ENCODE measurements around the gene RIMBP2. TPM values are rescaled to one million over a fixed set of nuclear protein-coding genes. Genes with fewer than 3 reads are reported as not detected.

RIMBP2 gene
- total RNA-seq, 4 donors from 2014 or later: not detected

GRCh38 chr12:130620756-130621155, 95.3 kb downstream of the RIMBP2 start:
- TF ChIP-seq, protein P1, sequence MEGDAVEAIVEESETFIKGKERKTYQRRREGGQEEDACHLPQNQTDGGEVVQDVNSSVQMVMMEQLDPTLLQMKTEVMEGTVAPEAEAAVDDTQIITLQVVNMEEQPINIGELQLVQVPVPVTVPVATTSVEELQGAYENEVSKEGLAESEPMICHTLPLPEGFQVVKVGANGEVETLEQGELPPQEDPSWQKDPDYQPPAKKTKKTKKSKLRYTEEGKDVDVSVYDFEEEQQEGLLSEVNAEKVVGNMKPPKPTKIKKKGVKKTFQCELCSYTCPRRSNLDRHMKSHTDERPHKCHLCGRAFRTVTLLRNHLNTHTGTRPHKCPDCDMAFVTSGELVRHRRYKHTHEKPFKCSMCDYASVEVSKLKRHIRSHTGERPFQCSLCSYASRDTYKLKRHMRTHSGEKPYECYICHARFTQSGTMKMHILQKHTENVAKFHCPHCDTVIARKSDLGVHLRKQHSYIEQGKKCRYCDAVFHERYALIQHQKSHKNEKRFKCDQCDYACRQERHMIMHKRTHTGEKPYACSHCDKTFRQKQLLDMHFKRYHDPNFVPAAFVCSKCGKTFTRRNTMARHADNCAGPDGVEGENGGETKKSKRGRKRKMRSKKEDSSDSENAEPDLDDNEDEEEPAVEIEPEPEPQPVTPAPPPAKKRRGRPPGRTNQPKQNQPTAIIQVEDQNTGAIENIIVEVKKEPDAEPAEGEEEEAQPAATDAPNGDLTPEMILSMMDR (IDR thresholded peaks at IDR 0.05; ENCODE audit: low read depth): no peak

- TF ChIP-seq, protein P1 (IDR thresholded peaks at IDR 0.05; ENCODE audit: low read depth): no peak
These were observed 95.8 kb downstream of the RIMBP2 start for GRCh38 chr12:130620281-130620680.

DNA sequence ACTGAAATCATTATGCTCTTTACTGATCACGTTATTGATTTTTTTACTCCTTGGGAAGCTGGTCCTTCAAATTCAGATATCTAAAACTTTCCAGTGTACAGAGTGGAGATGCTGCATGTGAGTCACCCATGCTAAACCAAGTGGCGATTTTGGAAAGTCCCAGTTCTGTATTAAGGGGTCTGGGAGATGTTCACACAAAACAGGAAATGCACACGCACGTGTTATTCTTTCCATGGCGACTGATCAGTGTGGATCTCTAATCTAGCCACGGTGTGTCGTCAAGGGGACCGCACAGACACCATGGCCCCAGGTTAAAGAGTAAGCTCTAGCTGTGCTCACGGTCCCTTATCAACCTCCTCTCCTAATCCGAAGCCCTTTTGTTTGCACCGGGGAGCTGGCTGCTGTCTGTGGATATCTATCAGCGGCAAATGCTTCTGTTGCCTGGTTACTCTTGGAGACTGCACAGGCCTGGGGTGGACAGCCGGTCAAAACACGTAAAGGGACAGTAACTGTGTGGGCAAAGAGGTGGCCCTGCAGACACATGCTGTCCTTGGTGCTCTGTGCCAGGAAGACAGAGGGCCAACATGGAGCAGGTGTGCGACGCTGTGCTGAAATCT, 96.6 kb downstream of the RIMBP2 start:
- TF ChIP-seq, protein P1 (IDR thresholded peaks at IDR 0.05; ENCODE audit: low read depth): no peak

DNA sequence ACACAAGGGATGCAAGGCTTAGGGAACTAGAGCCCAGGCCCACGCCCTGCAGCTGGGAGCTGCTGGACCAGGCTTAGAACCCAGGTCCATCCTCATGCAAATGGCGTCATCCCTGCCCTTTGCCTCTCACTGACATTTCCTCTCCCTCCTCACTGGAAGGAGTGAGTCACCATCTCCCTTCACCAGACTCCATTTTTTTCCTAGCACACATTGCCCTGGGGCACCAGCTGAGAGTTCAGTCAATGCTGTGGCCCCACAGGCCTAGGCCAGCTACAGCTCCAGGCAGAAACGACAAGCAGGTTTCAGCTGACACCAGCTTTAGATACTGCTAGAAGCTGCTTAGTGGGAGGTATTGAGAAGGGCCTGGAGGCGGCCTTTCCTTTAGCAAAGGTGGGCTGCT, 98.9 kb downstream of the RIMBP2 start:
- TF ChIP-seq, protein P1 (IDR thresholded peaks at IDR 0.05; ENCODE audit: low read depth): no peak

DNA sequence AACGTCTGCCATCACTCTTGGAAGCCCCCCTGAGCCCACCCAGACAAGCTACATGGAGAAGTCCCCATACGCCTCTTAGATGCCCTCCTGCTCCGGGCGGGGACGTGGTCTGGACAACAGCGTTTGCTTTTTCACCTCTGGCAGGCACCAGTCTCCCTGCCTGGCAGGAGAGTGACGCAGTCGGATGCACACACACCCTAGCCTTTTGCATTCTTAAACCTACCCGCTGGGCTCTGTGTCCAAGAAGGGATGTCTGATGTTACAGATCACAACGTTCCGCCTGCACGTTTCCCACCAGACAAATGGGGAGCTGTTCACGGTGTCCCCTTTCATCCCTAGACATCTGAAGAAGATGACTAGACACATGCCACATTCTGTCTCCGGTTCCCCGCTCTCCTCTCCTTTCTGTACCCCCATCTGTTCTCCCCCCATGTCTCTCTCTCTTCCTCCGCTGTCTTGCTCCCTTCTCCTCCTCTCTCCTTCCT, 100.2 kb downstream of the RIMBP2 start:
- TF ChIP-seq, protein P1 (IDR thresholded peaks at IDR 0.05; ENCODE audit: low read depth): no peak

DNA sequence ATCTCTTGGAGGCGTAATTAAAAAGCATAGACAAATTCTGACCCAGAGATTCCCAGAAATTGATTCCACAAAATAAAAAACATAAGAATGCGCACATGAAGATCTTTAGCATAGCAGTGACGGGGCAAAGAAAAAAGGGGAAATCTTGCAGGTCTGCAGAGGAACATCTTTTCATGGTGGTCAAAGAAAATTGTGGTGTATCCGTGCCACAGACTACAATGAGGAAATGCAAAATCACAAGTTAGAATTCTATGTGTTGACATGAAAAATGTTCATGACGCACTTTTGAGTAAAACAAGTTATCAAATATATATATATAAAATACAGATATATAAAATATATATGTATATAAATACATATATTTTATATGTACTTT, 101.6 kb downstream of the RIMBP2 start:
- TF ChIP-seq, protein P1 (IDR thresholded peaks at IDR 0.05; ENCODE audit: low read depth): no peak

GRCh38 chr12:130613831-130614529, 102.1 kb downstream of the RIMBP2 start:
- TF ChIP-seq, protein P1 (IDR thresholded peaks at IDR 0.05; ENCODE audit: low read depth): no peak
